Measurements from ENCODE around the gene METTL22.

Gene METTL22

GRCh38 chr16:8594149-8594666 lies 27.3 kb upstream of the METTL22 start:
- DNase-seq (ENCODE audit: low spot score): no peak

DNA sequence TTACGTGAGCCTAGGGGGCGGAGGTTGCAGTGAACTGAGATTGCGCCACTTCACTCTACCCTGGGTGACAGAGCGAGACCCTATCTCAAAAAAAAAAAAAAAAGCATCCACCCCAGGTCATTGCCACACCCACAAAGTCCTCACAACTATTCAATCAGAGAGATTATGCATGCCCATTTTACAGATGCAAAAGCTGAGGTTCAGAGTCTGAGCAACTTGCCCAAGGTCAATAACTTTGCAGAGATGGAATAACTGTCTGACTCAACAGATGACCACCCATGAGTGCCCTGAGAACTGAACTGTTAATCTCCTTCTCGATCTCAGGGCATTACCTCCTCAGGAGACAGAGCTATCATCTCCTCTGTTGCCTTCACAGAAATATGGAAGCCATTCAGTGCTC lies 25.7 kb upstream of the METTL22 start:
- DNase-seq (ENCODE audit: low spot score): no peak

- DNase-seq (ENCODE audit: low spot score): no peak
Measured at GRCh38 chr16:8596581-8596980, 24.9 kb upstream of the METTL22 start.

GRCh38 chr16:8600144-8600775 lies 21.2 kb upstream of the METTL22 start:
- no peak for DNase-seq (ENCODE audit: low spot score)

- DNase-seq (ENCODE audit: low spot score): no peak
Measured at GRCh38 chr16:8605554-8605953, 15.9 kb upstream of the METTL22 start.

GRCh38 chr16:8607214-8607613 lies 14.3 kb upstream of the METTL22 start:
- DNase-seq (ENCODE audit: low spot score): no peak

DNA sequence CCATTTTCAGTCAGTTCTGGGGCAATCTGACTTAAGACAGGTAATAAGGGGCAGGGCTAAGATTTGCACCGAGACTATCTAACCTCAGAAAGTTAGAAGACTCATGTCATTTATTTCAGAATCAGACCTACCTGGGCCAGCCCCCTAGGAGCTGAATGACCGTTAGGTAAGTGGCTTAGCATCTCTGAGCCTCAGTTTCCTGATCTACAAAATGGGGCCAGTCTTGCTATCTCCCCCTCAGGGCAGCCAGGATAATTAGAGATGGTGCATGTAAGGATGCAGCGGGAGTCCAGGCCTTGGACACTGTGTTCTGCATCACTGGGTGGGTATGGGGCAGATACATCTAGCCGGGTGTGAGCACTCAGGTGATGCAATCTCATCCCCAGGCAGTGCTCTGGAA lies 10.4 kb upstream of the METTL22 start:
- no peak for DNase-seq (ENCODE audit: low spot score)

- no peak for DNase-seq (ENCODE audit: low spot score)
Measured at GRCh38 chr16:8611886-8612600, 9.5 kb upstream of the METTL22 start.

- DNase-seq (ENCODE audit: low spot score): no peak
Measured at GRCh38 chr16:8614435-8615029, 7.0 kb upstream of the METTL22 start.

- DNase-seq (ENCODE audit: low spot score): no peak
Measured at GRCh38 chr16:8619671-8620370, 1.7 kb upstream of the METTL22 start.

DNA sequence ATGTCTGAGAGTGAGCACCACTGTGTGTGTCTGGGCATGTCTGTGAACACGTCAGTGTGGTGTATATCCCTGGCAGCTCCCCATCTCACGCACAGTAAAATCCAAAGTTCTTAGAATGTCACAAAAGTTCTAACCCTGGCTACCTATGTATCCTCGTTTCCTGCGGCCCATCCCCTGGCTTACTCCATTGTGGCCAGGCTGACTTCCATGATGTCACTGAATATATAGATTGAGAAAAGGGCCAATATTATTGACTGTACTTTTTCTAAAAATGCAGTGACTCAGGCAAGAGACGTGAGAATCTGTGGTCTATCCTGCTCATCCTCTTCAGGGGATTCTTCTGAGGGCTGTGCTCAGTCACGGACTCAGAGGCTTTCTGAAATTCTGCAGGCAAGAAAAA lies 963 bp upstream of the METTL22 start:
- DNase-seq (ENCODE audit: low spot score): no peak

DNA sequence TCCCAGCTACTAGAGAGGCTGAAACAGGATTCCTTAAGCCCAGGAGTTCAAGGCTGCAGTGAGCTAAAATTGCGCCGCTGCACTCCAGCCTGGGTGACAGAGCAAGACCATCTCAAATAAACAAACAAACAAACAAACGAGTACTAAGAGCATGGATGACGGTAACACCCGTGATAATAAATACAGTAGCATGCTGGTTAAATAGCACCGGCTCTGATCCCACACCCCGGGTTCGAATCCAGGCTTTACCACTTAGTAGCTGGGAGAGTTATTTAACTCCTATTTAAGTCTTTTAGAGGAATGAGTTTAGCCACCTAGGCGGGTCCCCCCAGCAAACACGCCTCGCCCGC lies 301 bp upstream of the METTL22 start:
- DNase-seq (ENCODE audit: low spot score): no peak

- no peak for DNase-seq (ENCODE audit: low spot score)
Measured at GRCh38 chr16:8622315-8622656, 788 bp downstream of the METTL22 start.

GRCh38 chr16:8623634-8624033 lies 2.1 kb downstream of the METTL22 start:
- DNase-seq (ENCODE audit: low spot score): no peak

- DNase-seq (ENCODE audit: low spot score): no peak
Measured at GRCh38 chr16:8625491-8626087, 4.1 kb downstream of the METTL22 start.

DNA sequence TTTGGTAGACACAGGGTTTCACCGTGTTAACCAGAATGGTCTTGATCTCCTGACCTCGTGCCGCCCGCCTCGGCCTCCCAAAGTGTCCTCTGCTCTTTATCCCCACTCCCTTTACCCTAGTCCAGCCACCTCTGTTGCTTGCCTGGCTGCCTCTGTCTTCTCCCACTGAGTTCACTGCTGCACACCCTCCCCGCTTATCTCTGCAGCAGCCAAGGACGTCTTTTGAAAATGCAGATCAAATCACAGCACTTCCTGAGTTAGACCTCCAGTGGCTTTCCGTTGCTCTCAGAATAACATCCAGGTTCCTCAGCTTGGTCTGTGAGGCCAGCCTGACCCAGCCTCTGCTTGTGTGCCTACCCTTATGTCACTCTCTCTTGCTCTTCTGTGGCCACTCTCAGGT lies 5.4 kb downstream of the METTL22 start:
- DNase-seq (ENCODE audit: low spot score): no peak

DNA sequence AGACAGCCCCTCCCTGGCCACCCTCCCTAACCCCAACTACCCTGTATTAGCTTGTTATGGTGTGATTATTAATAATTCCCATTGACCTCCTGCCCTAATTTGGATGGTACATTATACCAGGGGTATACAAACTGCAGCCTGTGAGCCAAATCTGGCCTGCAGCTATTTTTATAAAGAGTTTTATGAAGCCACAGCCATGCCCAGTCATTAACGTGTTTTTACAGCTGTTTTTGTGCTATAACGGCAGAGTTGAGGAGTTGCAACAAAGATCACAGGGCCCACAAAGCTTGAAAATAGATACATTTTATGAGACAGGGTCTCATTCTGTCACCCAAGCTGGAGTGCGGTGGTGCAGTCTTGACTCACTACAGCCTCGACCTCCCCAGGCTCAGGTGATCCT lies 6.0 kb downstream of the METTL22 start:
- DNase-seq (ENCODE audit: low spot score): no peak

DNA sequence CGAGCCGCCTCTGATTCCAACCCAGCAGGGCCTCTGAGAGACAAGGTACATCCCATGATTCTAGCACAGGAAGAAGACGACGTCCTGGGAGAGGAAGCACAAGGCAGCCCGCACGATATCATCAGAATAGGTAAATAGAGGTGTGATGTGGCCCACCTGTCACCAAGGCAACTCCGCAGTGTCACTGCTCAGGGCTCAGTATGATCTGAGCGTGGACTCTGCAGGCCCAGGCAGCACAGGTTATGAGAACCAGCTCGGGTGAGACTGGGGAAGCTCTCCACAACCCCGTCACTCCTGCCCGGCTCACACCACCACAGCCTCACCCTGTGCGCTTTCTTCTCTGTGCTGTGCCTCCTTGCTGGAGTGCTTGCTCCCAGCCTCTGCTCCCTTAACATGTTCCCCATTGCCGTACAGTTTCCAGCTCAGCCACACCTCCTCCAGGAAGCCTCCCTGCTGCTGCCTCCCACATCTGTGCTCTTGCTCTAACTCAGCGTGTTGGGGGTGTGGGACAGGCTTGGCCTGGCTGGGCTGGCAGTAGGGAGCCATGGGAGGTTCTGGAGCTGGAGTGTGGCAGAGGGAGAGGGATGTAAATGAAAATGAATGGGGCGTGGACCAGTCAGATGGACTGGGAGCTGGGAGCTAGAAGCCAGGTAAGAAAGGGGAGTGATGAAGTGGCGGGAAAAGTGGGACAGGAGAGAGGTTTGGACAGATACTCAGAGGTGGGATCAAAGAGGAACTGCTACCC lies 7.7 kb downstream of the METTL22 start:
- no peak for DNase-seq (ENCODE audit: low spot score)

GRCh38 chr16:8630255-8630953 lies 8.9 kb downstream of the METTL22 start:
- DNase-seq (ENCODE audit: low spot score): no peak

DNA sequence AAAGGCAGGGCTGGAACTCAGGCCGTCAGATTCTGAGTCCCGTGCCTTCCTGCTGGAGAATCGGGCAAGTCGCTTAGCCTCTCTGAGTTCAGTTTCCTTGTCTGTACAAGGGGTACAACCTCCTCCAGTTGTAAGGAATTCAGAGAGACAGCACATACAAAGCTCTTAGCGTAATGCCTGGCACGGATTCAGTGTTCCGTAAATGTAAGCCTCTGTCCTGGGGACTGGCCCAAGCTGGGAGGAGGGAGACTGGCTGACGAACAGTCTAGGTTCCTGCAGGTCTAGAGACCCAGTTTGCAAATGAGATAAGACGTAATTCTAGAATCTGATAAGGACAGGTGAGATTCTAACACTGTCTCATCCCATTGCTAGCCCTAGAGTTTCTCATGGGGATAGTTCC lies 9.9 kb downstream of the METTL22 start:
- DNase-seq (ENCODE audit: low spot score): no peak

GRCh38 chr16:8631818-8632465 lies 10.4 kb downstream of the METTL22 start:
- DNase-seq (ENCODE audit: low spot score): no peak
